Measurements from ENCODE around the gene RPL36AL. TPM values are rescaled to one million over a fixed set of nuclear protein-coding genes. Genes with fewer than 3 reads are reported as not detected.

RPL36AL gene
- total and polyA plus RNA-seq, 2 experiments from 2014 or later: 122 to 723 TPM

- H3K27ac ChIP-seq (ENCODE audit: low read depth): peak within 1 kb of the TSS; percentile 89
- H4K20me1 ChIP-seq (replicated peaks; ENCODE audit: insufficient read depth): peaks cover 39% of the 10 kb centered on the region
- Mint-ChIP-seq H3K36me3 (ENCODE audit: low read depth) (peaks cover 54% of the 10 kb centered on the region), H3K9me3 (peaks cover 10% of the 10 kb centered on the region; the same call in 2 of the 3 replicates), H3K4me1 (peaks cover 26% of the 10 kb centered on the region), H3K27ac (peak within 1 kb of the TSS; percentile 100), H3K4me3 (peak within 1 kb of the TSS; percentile 94), H3K27me3 (ENCODE audit: insufficient read depth, low read depth, poor library complexity) (peaks cover 43% of the 10 kb centered on the region)
- ATAC-seq: peak; percentile 83
- H3K4me1 ChIP-seq (ENCODE audit: insufficient read depth): peaks cover 16% of the 10 kb centered on the region
- peaks cover 52% of the 10 kb centered on the region for H3K79me2 ChIP-seq (replicated peaks; ENCODE audit: insufficient read depth)
- peak within 1 kb of the TSS; percentile 95 for H3K4me2 ChIP-seq
- H3F3A ChIP-seq (replicated peaks; ENCODE audit: low read depth): peaks cover 16% of the 10 kb centered on the region
- TF ChIP-seq, protein P1, sequence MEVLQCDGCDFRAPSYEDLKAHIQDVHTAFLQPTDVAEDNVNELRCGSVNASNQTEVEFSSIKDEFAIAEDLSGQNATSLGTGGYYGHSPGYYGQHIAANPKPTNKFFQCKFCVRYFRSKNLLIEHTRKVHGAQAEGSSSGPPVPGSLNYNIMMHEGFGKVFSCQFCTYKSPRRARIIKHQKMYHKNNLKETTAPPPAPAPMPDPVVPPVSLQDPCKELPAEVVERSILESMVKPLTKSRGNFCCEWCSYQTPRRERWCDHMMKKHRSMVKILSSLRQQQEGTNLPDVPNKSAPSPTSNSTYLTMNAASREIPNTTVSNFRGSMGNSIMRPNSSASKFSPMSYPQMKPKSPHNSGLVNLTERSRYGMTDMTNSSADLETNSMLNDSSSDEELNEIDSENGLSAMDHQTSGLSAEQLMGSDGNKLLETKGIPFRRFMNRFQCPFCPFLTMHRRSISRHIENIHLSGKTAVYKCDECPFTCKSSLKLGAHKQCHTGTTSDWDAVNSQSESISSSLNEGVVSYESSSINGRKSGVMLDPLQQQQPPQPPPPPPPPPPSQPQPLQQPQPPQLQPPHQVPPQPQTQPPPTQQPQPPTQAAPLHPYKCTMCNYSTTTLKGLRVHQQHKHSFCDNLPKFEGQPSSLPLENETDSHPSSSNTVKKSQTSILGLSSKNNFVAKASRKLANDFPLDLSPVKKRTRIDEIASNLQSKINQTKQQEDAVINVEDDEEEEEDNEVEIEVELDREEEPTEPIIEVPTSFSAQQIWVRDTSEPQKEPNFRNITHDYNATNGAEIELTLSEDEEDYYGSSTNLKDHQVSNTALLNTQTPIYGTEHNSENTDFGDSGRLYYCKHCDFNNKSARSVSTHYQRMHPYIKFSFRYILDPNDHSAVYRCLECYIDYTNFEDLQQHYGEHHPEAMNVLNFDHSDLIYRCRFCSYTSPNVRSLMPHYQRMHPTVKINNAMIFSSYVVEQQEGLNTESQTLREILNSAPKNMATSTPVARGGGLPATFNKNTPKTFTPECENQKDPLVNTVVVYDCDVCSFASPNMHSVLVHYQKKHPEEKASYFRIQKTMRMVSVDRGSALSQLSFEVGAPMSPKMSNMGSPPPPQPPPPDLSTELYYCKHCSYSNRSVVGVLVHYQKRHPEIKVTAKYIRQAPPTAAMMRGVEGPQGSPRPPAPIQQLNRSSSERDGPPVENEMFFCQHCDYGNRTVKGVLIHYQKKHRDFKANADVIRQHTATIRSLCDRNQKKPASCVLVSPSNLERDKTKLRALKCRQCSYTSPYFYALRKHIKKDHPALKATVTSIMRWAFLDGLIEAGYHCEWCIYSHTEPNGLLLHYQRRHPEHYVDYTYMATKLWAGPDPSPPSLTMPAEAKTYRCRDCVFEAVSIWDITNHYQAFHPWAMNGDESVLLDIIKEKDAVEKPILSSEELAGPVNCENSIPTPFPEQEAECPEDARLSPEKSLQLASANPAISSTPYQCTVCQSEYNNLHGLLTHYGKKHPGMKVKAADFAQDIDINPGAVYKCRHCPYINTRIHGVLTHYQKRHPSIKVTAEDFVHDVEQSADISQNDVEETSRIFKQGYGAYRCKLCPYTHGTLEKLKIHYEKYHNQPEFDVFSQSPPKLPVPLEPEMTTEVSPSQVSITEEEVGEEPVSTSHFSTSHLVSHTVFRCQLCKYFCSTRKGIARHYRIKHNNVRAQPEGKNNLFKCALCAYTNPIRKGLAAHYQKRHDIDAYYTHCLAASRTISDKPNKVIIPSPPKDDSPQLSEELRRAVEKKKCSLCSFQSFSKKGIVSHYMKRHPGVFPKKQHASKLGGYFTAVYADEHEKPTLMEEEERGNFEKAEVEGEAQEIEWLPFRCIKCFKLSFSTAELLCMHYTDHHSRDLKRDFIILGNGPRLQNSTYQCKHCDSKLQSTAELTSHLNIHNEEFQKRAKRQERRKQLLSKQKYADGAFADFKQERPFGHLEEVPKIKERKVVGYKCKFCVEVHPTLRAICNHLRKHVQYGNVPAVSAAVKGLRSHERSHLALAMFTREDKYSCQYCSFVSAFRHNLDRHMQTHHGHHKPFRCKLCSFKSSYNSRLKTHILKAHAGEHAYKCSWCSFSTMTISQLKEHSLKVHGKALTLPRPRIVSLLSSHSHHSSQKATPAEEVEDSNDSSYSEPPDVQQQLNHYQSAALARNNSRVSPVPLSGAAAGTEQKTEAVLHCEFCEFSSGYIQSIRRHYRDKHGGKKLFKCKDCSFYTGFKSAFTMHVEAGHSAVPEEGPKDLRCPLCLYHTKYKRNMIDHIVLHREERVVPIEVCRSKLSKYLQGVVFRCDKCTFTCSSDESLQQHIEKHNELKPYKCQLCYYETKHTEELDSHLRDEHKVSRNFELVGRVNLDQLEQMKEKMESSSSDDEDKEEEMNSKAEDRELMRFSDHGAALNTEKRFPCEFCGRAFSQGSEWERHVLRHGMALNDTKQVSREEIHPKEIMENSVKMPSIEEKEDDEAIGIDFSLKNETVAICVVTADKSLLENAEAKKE (CRISPR knock-in tag; IDR thresholded peaks at IDR 0.05): no peak
- TF ChIP-seq STAT1 (IDR thresholded peaks at IDR 0.05; ENCODE audit: unreplicated experiment) (no peak), EZH2phosphoT487 (IDR thresholded peaks at IDR 0.05; ENCODE audit: unreplicated experiment) (no peak), POLR2AphosphoS5 (IDR thresholded peaks at IDR 0.05; ENCODE audit: low read depth) (peak; percentile 98), JUNB (IDR thresholded peaks at IDR 0.05; ENCODE audit: unreplicated experiment) (no peak), EZH2 (IDR thresholded peaks at IDR 0.05; ENCODE audit: low read depth, unreplicated experiment) (no peak), CTCF (conservative IDR thresholded peaks at IDR 0.05; ENCODE audit: low read depth in 2 of 2) (0 out of 4 replicates have a peak, but pooled peaks of 1 of the 2 experiments have one; percentile 13), CREB1 (CRISPR knock-in tag; IDR thresholded peaks at IDR 0.05; ENCODE audit: low read depth) (peak; percentile 100), NANOG (IDR thresholded peaks at IDR 0.05; ENCODE audit: borderline replicate concordance) (no peak), ZNF331 (CRISPR knock-in tag; IDR thresholded peaks at IDR 0.05; ENCODE audit: low read depth) (no peak)
- TF ChIP-seq, protein P2, sequence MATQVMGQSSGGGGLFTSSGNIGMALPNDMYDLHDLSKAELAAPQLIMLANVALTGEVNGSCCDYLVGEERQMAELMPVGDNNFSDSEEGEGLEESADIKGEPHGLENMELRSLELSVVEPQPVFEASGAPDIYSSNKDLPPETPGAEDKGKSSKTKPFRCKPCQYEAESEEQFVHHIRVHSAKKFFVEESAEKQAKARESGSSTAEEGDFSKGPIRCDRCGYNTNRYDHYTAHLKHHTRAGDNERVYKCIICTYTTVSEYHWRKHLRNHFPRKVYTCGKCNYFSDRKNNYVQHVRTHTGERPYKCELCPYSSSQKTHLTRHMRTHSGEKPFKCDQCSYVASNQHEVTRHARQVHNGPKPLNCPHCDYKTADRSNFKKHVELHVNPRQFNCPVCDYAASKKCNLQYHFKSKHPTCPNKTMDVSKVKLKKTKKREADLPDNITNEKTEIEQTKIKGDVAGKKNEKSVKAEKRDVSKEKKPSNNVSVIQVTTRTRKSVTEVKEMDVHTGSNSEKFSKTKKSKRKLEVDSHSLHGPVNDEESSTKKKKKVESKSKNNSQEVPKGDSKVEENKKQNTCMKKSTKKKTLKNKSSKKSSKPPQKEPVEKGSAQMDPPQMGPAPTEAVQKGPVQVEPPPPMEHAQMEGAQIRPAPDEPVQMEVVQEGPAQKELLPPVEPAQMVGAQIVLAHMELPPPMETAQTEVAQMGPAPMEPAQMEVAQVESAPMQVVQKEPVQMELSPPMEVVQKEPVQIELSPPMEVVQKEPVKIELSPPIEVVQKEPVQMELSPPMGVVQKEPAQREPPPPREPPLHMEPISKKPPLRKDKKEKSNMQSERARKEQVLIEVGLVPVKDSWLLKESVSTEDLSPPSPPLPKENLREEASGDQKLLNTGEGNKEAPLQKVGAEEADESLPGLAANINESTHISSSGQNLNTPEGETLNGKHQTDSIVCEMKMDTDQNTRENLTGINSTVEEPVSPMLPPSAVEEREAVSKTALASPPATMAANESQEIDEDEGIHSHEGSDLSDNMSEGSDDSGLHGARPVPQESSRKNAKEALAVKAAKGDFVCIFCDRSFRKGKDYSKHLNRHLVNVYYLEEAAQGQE (IDR thresholded peaks at IDR 0.05; ENCODE audit: unreplicated experiment): no peak
- TF ChIP-seq, protein P3, sequence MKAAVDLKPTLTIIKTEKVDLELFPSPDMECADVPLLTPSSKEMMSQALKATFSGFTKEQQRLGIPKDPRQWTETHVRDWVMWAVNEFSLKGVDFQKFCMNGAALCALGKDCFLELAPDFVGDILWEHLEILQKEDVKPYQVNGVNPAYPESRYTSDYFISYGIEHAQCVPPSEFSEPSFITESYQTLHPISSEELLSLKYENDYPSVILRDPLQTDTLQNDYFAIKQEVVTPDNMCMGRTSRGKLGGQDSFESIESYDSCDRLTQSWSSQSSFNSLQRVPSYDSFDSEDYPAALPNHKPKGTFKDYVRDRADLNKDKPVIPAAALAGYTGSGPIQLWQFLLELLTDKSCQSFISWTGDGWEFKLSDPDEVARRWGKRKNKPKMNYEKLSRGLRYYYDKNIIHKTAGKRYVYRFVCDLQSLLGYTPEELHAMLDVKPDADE (IDR thresholded peaks at IDR 0.05): no peak; the same call in 1 of the 2 replicates
- H3K27me3 ChIP-seq (ENCODE audit: insufficient read depth): no peaks in the 10 kb centered on the region
- no peak within 1 kb of the TSS for H2AFZ ChIP-seq
- H3K36me3 ChIP-seq (ENCODE audit: insufficient read depth): peaks cover 24% of the 10 kb centered on the region
- peak; percentile 99 for DNase-seq (ENCODE audit: low spot score)
- H3K9me2 ChIP-seq (ENCODE audit: insufficient read depth): no peaks in the 10 kb centered on the region
- peak within 1 kb of the TSS; percentile 98 for H3K4me3 ChIP-seq
Measured at GRCh38 chr14:49585803-49586672, 34.4 kb downstream of the RPL36AL start, which contains the start of gene RPS29. RPS29 (minus strand) TSS chr14:49586380; CDS start chr14:49586346, 34 bp downstream.

Data from GM23338 (cell line).